Caco-2 (cell line): ENCODE results near the gene GRIA2. TPM values are rescaled to one million over a fixed set of nuclear protein-coding genes. Genes with fewer than 3 reads are reported as not detected.

Source experiments
- BruUV-seq: library from RNA; stranded (reverse); fragments of 400-500 nt; replicated peaks from 2 replicates; lab custom pipeline; 2021; lab: Mats Ljungman, UMichigan
- CTCF ChIA-PET: fragments of 300-600 bp; sonication (Branson Sonifier 250); formaldehyde crosslinking; loops from one replicate; lab custom pipeline; 2022; ENCODE audit warnings: antibody characterized with exemption; lab: Charles Lee
- POLR2A ChIA-PET: fragments of 300-600 bp; sonication (Branson Sonifier 250); formaldehyde crosslinking; loops from one replicate; lab custom pipeline; 2022; ENCODE audit warnings: antibody characterized with exemption; lab: Charles Lee
- DNase-seq, 2 experiments: peaks; one replicate each; pipeline versions ENCODE4 v3.0.0 to v3.0.0-alpha.2; 2020 to 2022
- H3K27me3 ChIP-seq: replicated peaks from 2 replicates; pipeline ENCODE4 v1.6.0; 2011; ENCODE audit warnings: low read length; ENCODE audit not compliant: control insufficient read depth, insufficient read depth
- H3K36me3 ChIP-seq: 2 replicates; pipeline ENCODE4 v1.5.1; 2011; ENCODE audit warnings: low read length; ENCODE audit not compliant: control insufficient read depth, insufficient read depth
- H3K4me1 ChIP-seq: fragments of 250-450 bp; sonication (Bioruptor Pico); 2 replicates; pipeline ENCODE4 v1.5.1; 2020; ENCODE audit warnings: mild to moderate bottlenecking
- H3K4me3 ChIP-seq: 2 replicates; pipeline ENCODE4 v1.5.1; 2011; ENCODE audit warnings: low read depth, mild to moderate bottlenecking, control low read depth, low read length
- H3K9me3 ChIP-seq: fragments of 250-450 bp; sonication (Bioruptor Pico); 2 replicates; pipeline ENCODE4 v1.5.1; 2020; ENCODE audit warnings: mild to moderate bottlenecking, moderate library complexity
- H3K27ac Mint-ChIP-seq: one replicate; pipeline ENCODE4 v1.8.0; 2022; ENCODE audit warnings: mixed read lengths; ENCODE audit not compliant: unreplicated experiment
- H3K27me3 Mint-ChIP-seq: one replicate; pipeline ENCODE4 v1.8.0; 2022; ENCODE audit warnings: mixed read lengths; ENCODE audit not compliant: insufficient read depth, unreplicated experiment
- H3K36me3 Mint-ChIP-seq: one replicate; pipeline ENCODE4 v1.8.0; 2022; ENCODE audit warnings: mild to moderate bottlenecking, mixed read lengths; ENCODE audit not compliant: insufficient read depth, unreplicated experiment
- H3K4me1 Mint-ChIP-seq: one replicate; pipeline ENCODE4 v1.8.0; 2022; ENCODE audit warnings: low read depth, mixed read lengths; ENCODE audit not compliant: unreplicated experiment
- H3K4me3 Mint-ChIP-seq: one replicate; pipeline ENCODE4 v1.8.0; 2022; ENCODE audit warnings: mild to moderate bottlenecking, moderate library complexity, mixed read lengths; ENCODE audit not compliant: unreplicated experiment
- H3K9me3 Mint-ChIP-seq: one replicate; pipeline ENCODE4 v1.8.0; 2022; ENCODE audit warnings: mixed read lengths; ENCODE audit not compliant: unreplicated experiment
- CTCF ChIP-seq, 2 experiments: fragments of 200-600 bp in 1 of 2; IDR thresholded peaks; 1 replicate in 1 of 2; 2 replicates in 1 of 2; pipeline versions ENCODE4 v1.5.1 to v1.8.0; 2011 to 2022; ENCODE audit warnings: antibody characterized with exemption in 1 of 2, control low read depth in 1 of 2, inconsistent platforms in 1 of 2, low read depth in 1 of 2, low read length in 1 of 2, mild to moderate bottlenecking in 1 of 2, moderate library complexity in 1 of 2; ENCODE audit not compliant: insufficient read depth in 1 of 2, severe bottlenecking in 1 of 2, unreplicated experiment in 1 of 2
- intact Hi-C: fragments of 100-400 bp; cut with micrococcal nuclease; formaldehyde crosslinking; loops from one replicate; pipeline ENCODE4 v1.10.0; 2022; ENCODE audit not compliant: unreplicated experiment
- total RNA-seq: library from RNA; stranded (reverse); gene quantifications from 2 replicates; pipeline ENCODE4 v1.2.3, GENCODE V29; 2022

The GRIA2 gene
- total RNA-seq, 1 experiment from 2014 or later, result not detected

GRCh38 chr4:157405070-157405469 lies 184.5 kb downstream of the GRIA2 start:
- Histone ChIP-seq H3K36me3 (no peaks in the 10 kb centered on the region), H3K27me3 (no peaks in the 10 kb centered on the region), H3K4me1 (no peaks in the 10 kb centered on the region), H3K4me3 (no peak overlapping the region), H3K9me3 (no peaks in the 10 kb centered on the region)
- ChIA-PET POLR2A (no interaction called here), CTCF (no interaction called here)
- Mint-ChIP-seq H3K4me3 (no peak overlapping the region), H3K4me1 (no peaks in the 10 kb centered on the region), H3K9me3 (no peaks in the 10 kb centered on the region), H3K27ac (no peak overlapping the region), H3K27me3 (no peaks in the 10 kb centered on the region), H3K36me3 (no peaks in the 10 kb centered on the region)
- intact Hi-C loops, result no loop called here
- DNase-seq, result no peak
- TF ChIP-seq CTCF (IDR thresholded peaks at IDR 0.05; ENCODE audit: insufficient read depth in 1 of 2, low read depth in 1 of 2, low read length in 1 of 2, severe bottlenecking in 1 of 2, unreplicated experiment in 1 of 2), result no peak
- BruUV-seq, result no TSS peak

Other genes with a start within 250 kb of the GRIA2 start
- 9.5 and 12.3 TPM in 2 replicates for gene PDGFC, start 248.9 kb upstream of the GRIA2 start, total RNA-seq
- gene GLRB, start 144.6 kb upstream of the GRIA2 start, total RNA-seq, result not detected in 2 replicates